CD4-positive, alpha-beta T cell (primary cell): ENCODE data around the gene EPM2A. TPM values are rescaled to one million over a fixed set of nuclear protein-coding genes. Genes with fewer than 3 reads are reported as not detected.

Source experiments
- ATAC-seq: fragments of 200-7000 bp; cut with Tn5 transposase; one replicate; pipeline ENCODE4 v1.10.0; 2022; ENCODE audit warnings: mild to moderate bottlenecking; ENCODE audit not compliant: poor library complexity
- CTCF ChIA-PET: fragments of 350-600 bp; sonication (Branson Sonifier 250); formaldehyde crosslinking; loops from one replicate; lab custom pipeline; 2021; ENCODE audit warnings: antibody characterized with exemption, inconsistent platforms; lab: Charles Lee
- POLR2A ChIA-PET: fragments of 350-600 bp; sonication (Branson Sonifier 250); formaldehyde crosslinking; loops from one replicate; lab custom pipeline; 2021; ENCODE audit warnings: antibody characterized with exemption, inconsistent platforms; lab: Charles Lee
- DNase-seq, 14 experiments: peaks; one replicate each; pipeline ENCODE4 v3.0.0-alpha.2; 2013 to 2020; ENCODE audit warnings: mixed read lengths in 2 of 14
- H3K27ac ChIP-seq, 2 donors: one replicate each; pipeline versions ENCODE4 v1.5.1 to v1.7.0; 2013; ENCODE audit warnings: low read length in 2 of 2, low read depth in 1 of 2, mild to moderate bottlenecking in 1 of 2
- H3K27me3 ChIP-seq, 2 experiments: 1 replicate in 1 of 2; 2 replicates in 1 of 2; pipeline versions ENCODE4 v1.6.1 to v1.7.0; 2013; ENCODE audit warnings: low read length in 2 of 2, control low read depth in 1 of 2, mild to moderate bottlenecking in 1 of 2, moderate library complexity in 1 of 2; ENCODE audit not compliant: insufficient read depth in 2 of 2, control insufficient read depth in 1 of 2
- H3K36me3 ChIP-seq: one replicate; pipeline ENCODE4 v1.6.1; 2013; ENCODE audit warnings: low read length, control low read depth; ENCODE audit not compliant: insufficient read depth
- H3K4me1 ChIP-seq: one replicate; pipeline ENCODE4 v1.6.1; 2013; ENCODE audit warnings: low read length, control low read depth; ENCODE audit not compliant: insufficient read depth
- H3K4me3 ChIP-seq: one replicate; pipeline ENCODE4 v1.5.1; 2013; ENCODE audit warnings: mild to moderate bottlenecking, low read length, moderate library complexity
- H3K9me3 ChIP-seq, 2 experiments: 1 replicate in 1 of 2; 2 replicates in 1 of 2; pipeline versions ENCODE4 v1.6.1 to v1.7.0; 2013; ENCODE audit warnings: low read length in 2 of 2, mild to moderate bottlenecking in 2 of 2, control low read depth in 1 of 2, moderate library complexity in 1 of 2; ENCODE audit not compliant: control insufficient read depth in 1 of 2, insufficient read depth in 1 of 2
- H3K27ac Mint-ChIP-seq: one replicate; pipeline ENCODE4 v1.8.0; 2020; ENCODE audit warnings: mixed read lengths
- H3K27me3 Mint-ChIP-seq: one replicate; pipeline ENCODE4 v1.8.0; 2021; ENCODE audit warnings: mixed read lengths
- H3K36me3 Mint-ChIP-seq: one replicate; pipeline ENCODE4 v1.8.0; 2021; ENCODE audit warnings: low read depth, mixed read lengths
- H3K4me1 Mint-ChIP-seq: one replicate; pipeline ENCODE4 v1.8.0; 2021; ENCODE audit warnings: low read depth, mixed read lengths
- H3K4me3 Mint-ChIP-seq: one replicate; pipeline ENCODE4 v1.8.0; 2020; ENCODE audit warnings: mild to moderate bottlenecking, mixed read lengths
- H3K9me3 Mint-ChIP-seq: one replicate; pipeline ENCODE4 v1.8.0; 2020; ENCODE audit warnings: mixed read lengths
- intact Hi-C, 2 experiments: fragments of 100-400 bp; cut with DNase I in 1 of 2; cut with micrococcal nuclease in 1 of 2; formaldehyde crosslinking; loops; one replicate each; pipeline versions ENCODE4 v1.15.1 to v1.9.0; 2023 to 2025; cut with DNase I, micrococcal nuclease
- total RNA-seq, 174 experiments: library from RNA in 2 of 174; stranded (reverse) in 2 of 174; gene quantifications; one replicate each; pipeline ENCODE4 v1.2.3 and lab custom pipeline; 2021 to 2026
- TF ChIP-seq, protein P1 (sequence below): fragments of 200-600 bp; IDR thresholded peaks from one replicate; pipeline ENCODE4 v1.8.0; 2022; ENCODE audit warnings: antibody characterized with exemption, mild to moderate bottlenecking

Gene EPM2A
- total RNA-seq, 2 experiments from 2014 or later, result 5.0 to 5.7 TPM

DNA sequence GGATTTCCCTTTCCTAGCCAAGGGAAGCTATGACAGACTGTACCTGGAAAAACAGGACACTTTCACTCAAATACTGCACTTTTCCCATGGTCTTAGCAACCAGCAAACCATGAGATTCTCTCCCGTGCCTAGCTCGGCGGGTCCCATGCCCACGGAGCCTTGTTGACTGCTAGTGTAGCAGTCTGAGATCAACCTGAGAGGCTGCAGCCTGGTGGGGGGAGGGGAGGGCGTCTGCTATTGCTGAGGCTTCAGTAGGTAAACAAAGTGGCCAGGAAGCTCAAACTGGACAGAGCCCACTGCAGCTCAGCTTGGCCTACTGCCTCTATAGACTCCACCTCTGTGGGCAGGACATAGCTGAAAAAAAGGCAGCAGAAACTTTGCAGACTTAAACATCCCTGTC, 61.8 kb downstream of the EPM2A start:
- no peak overlapping the region for H3K27ac ChIP-seq
- TF ChIP-seq, protein P1, sequence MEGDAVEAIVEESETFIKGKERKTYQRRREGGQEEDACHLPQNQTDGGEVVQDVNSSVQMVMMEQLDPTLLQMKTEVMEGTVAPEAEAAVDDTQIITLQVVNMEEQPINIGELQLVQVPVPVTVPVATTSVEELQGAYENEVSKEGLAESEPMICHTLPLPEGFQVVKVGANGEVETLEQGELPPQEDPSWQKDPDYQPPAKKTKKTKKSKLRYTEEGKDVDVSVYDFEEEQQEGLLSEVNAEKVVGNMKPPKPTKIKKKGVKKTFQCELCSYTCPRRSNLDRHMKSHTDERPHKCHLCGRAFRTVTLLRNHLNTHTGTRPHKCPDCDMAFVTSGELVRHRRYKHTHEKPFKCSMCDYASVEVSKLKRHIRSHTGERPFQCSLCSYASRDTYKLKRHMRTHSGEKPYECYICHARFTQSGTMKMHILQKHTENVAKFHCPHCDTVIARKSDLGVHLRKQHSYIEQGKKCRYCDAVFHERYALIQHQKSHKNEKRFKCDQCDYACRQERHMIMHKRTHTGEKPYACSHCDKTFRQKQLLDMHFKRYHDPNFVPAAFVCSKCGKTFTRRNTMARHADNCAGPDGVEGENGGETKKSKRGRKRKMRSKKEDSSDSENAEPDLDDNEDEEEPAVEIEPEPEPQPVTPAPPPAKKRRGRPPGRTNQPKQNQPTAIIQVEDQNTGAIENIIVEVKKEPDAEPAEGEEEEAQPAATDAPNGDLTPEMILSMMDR, result no peak
- Mint-ChIP-seq H3K4me1 (no peaks in the 10 kb centered on the region), H3K4me3 (no peak overlapping the region), H3K27ac (no peak overlapping the region), H3K36me3 (peaks cover 79% of the 10 kb centered on the region), H3K27me3 (no peaks in the 10 kb centered on the region), H3K9me3 (peaks cover 3% of the 10 kb centered on the region)
- no peak overlapping the region for H3K4me3 ChIP-seq
- H3K27me3 ChIP-seq, result no peaks in the 10 kb centered on the region
- ChIA-PET CTCF (no interaction called here), POLR2A (no interaction called here)
- ATAC-seq, result no peak
- no peaks in the 10 kb centered on the region for H3K36me3 ChIP-seq
- DNase-seq, result no peak
- no peaks in the 10 kb centered on the region for H3K4me1 ChIP-seq
- intact Hi-C loops, result no loop called here
- H3K9me3 ChIP-seq, result peaks cover 0 to 5% of the 10 kb centered on the region in 2 experiments

DNA sequence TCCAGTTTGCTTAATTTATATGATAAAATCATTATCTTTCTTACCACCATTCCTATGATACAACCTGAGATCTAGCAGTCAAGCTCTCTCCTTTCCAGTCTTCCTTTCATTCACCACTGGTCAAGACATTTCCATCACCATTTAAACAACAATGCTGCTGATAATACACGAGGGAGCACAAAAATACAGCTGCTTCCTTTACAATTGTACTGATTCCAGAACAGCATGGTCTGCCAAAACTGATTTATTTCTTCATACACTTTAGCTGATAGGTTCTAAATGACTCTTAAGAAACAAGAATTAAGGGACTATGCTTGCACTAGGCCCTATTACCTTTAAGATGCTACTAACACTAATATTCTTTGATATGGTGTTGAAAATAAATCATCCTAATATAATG, 65.0 kb downstream of the EPM2A start:
- TF ChIP-seq, protein P1, result no peak
- Mint-ChIP-seq H3K4me3 (no peak overlapping the region), H3K36me3 (peaks cover 53% of the 10 kb centered on the region), H3K27me3 (no peaks in the 10 kb centered on the region), H3K9me3 (peaks cover 2% of the 10 kb centered on the region), H3K4me1 (no peaks in the 10 kb centered on the region), H3K27ac (no peak overlapping the region)
- CTCF ChIA-PET, result no interaction called here
- intact Hi-C loops, result no loop called here
- no peaks in the 10 kb centered on the region for H3K27me3 ChIP-seq
- H3K9me3 ChIP-seq, result peaks cover 0 to 5% of the 10 kb centered on the region in 2 experiments
- no peak overlapping the region for H3K4me3 ChIP-seq
- no peak for ATAC-seq
- no peak overlapping the region for H3K27ac ChIP-seq
- no peaks in the 10 kb centered on the region for H3K36me3 ChIP-seq
- POLR2A ChIA-PET, result no interaction called here
- H3K4me1 ChIP-seq, result no peaks in the 10 kb centered on the region
- no peak for DNase-seq

DNA sequence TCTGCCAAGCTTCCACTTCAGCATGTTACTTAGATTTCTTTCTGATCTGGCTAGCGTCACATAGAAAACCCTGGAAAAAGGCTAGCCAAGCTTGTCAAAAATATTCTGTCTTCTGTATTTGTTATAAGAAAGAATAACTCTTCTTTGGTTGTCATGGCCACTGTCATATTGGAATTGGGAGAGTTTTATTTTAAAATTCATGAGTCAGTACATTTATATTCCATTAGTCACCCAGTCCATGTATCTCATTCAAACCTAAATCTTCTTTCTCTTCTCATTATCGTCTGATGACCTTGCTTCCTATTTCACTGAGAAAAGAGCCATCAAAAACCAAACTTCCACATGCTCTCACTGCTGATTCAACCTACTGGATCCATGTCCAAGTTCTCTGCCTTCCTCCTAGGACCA, 65.7 kb downstream of the EPM2A start:
- no peaks in the 10 kb centered on the region for H3K9me3 Mint-ChIP-seq
- Histone ChIP-seq H3K4me1 (no peaks in the 10 kb centered on the region), H3K27me3 (no peaks in the 10 kb centered on the region), H3K4me3 (no peak overlapping the region), H3K27ac (no peak overlapping the region), H3K36me3 (no peaks in the 10 kb centered on the region), H3K9me3 (peaks cover 0 to 5% of the 10 kb centered on the region in 2 experiments)
- H3K4me1 Mint-ChIP-seq, result no peaks in the 10 kb centered on the region
- peaks cover 47% of the 10 kb centered on the region for H3K36me3 Mint-ChIP-seq
- no peak for ATAC-seq
- DNase-seq, result no peak
- CTCF ChIA-PET, result interaction anchor here (1.1 kb wide), 1 partner anchor 33 kb away, joined by 3 read pairs; no protein-coding TSS in a partner anchor
- H3K27me3 Mint-ChIP-seq, result no peaks in the 10 kb centered on the region
- intact Hi-C loops, result no loop called here
- POLR2A ChIA-PET, result no interaction called here
- no peak overlapping the region for H3K4me3 Mint-ChIP-seq
- TF ChIP-seq, protein P1, result no peak
- no peak overlapping the region for H3K27ac Mint-ChIP-seq
